ENCODE measurements around the gene MAN2B1.

DNA sequence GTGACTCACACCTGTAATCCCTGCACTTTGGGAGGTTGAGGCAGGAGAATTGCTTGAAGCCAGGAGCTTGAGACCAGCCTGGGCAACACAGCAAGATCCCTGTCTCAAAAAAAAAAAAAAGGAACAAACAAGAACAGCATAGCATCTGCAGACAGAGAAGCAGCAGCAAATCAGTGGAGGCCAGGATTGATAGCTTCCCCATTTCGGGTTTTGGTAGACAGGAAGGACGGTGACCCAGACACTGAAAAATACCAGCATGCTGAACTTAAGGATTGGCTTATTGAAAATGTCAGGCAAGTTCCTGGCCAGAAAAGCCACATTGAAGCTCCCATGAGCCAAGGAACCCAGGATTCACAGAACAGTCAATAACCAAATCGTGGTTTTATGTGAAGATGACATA, 58.9 kb downstream of the MAN2B1 start:
- no peak for TF ChIP-seq JUNB (IDR thresholded peaks at IDR 0.05; ENCODE audit: unreplicated experiment)
- no peak for TF ChIP-seq EZH2 (IDR thresholded peaks at IDR 0.05; ENCODE audit: low read depth, unreplicated experiment)
- TF ChIP-seq, protein P1, sequence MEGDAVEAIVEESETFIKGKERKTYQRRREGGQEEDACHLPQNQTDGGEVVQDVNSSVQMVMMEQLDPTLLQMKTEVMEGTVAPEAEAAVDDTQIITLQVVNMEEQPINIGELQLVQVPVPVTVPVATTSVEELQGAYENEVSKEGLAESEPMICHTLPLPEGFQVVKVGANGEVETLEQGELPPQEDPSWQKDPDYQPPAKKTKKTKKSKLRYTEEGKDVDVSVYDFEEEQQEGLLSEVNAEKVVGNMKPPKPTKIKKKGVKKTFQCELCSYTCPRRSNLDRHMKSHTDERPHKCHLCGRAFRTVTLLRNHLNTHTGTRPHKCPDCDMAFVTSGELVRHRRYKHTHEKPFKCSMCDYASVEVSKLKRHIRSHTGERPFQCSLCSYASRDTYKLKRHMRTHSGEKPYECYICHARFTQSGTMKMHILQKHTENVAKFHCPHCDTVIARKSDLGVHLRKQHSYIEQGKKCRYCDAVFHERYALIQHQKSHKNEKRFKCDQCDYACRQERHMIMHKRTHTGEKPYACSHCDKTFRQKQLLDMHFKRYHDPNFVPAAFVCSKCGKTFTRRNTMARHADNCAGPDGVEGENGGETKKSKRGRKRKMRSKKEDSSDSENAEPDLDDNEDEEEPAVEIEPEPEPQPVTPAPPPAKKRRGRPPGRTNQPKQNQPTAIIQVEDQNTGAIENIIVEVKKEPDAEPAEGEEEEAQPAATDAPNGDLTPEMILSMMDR (conservative IDR thresholded peaks at IDR 0.05; ENCODE audit: low read depth in 2 of 2), result no peak
- no peak for TF ChIP-seq POLR2AphosphoS5 (IDR thresholded peaks at IDR 0.05; ENCODE audit: low read depth)
- no peak for TF ChIP-seq EZH2phosphoT487 (IDR thresholded peaks at IDR 0.05; ENCODE audit: unreplicated experiment)
